Kidney epithelial cell (primary cell): ENCODE results near the gene PCDHGB4. TPM values are rescaled to one million over a fixed set of nuclear protein-coding genes. Genes with fewer than 3 reads are reported as not detected.
"Not testable (repeated sequence)": the region's sequence is repeated elsewhere in the genome, so short reads cannot be mapped to it uniquely, and the experiment has no call there.

Experiments used
- DNase-seq: peaks from one replicate; pipeline ENCODE4 v3.0.0-alpha.2; 2010; ENCODE audit warnings: low read depth
- H3K27me3 ChIP-seq: 2 replicates; pipeline ENCODE4 v1.6.0; 2011; ENCODE audit warnings: low read length; ENCODE audit not compliant: control insufficient read depth, insufficient read depth
- H3K36me3 ChIP-seq: 2 replicates; pipeline ENCODE4 v1.5.1; 2011; ENCODE audit warnings: low read length; ENCODE audit not compliant: control insufficient read depth, insufficient read depth
- H3K4me3 ChIP-seq: 2 replicates; pipeline ENCODE4 v1.5.1; 2011; ENCODE audit warnings: low read depth, mild to moderate bottlenecking, control low read depth, low read length
- total RNA-seq: library from RNA; depleted of rRNA; stranded (reverse); fragments of >200 nt; gene quantifications from 2 replicates; pipeline ENCODE4 v1.2.3, GENCODE V29; 2015
- TF ChIP-seq, protein P1 (sequence below): IDR thresholded peaks from 2 replicates; pipeline ENCODE4 v1.5.1; 2011; ENCODE audit warnings: mild to moderate bottlenecking, moderate library complexity, low read length, control low read depth, inconsistent platforms; ENCODE audit not compliant: insufficient read depth, poor library complexity, severe bottlenecking

The PCDHGB4 gene
- total RNA-seq, 1 donor from 2014 or later = 6.4 TPM

DNA sequence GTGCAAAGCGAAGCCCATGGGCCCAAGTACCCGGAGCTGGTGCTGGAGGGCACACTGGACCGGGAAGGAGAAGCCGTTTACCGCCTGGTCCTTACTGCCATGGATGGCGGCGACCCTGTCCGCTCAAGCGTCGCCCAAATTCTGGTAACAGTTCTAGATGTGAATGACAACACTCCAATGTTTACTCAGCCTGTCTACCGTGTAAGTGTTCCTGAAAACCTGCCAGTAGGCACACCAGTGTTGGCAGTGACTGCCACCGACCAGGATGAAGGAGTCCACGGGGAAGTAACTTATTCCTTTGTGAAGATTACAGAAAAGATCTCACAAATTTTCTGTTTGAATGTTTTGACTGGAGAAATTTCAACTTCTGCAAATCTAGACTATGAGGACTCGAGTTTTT lies 12.9 kb upstream of the PCDHGB4 start:
- Histone ChIP-seq H3K27me3 (peaks cover 21% of the 10 kb centered on the region), H3K36me3 (no peaks in the 10 kb centered on the region), H3K4me3 (no peak overlapping the region)
- TF ChIP-seq, protein P1, sequence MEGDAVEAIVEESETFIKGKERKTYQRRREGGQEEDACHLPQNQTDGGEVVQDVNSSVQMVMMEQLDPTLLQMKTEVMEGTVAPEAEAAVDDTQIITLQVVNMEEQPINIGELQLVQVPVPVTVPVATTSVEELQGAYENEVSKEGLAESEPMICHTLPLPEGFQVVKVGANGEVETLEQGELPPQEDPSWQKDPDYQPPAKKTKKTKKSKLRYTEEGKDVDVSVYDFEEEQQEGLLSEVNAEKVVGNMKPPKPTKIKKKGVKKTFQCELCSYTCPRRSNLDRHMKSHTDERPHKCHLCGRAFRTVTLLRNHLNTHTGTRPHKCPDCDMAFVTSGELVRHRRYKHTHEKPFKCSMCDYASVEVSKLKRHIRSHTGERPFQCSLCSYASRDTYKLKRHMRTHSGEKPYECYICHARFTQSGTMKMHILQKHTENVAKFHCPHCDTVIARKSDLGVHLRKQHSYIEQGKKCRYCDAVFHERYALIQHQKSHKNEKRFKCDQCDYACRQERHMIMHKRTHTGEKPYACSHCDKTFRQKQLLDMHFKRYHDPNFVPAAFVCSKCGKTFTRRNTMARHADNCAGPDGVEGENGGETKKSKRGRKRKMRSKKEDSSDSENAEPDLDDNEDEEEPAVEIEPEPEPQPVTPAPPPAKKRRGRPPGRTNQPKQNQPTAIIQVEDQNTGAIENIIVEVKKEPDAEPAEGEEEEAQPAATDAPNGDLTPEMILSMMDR = no peak
- DNase-seq = no peak

DNA sequence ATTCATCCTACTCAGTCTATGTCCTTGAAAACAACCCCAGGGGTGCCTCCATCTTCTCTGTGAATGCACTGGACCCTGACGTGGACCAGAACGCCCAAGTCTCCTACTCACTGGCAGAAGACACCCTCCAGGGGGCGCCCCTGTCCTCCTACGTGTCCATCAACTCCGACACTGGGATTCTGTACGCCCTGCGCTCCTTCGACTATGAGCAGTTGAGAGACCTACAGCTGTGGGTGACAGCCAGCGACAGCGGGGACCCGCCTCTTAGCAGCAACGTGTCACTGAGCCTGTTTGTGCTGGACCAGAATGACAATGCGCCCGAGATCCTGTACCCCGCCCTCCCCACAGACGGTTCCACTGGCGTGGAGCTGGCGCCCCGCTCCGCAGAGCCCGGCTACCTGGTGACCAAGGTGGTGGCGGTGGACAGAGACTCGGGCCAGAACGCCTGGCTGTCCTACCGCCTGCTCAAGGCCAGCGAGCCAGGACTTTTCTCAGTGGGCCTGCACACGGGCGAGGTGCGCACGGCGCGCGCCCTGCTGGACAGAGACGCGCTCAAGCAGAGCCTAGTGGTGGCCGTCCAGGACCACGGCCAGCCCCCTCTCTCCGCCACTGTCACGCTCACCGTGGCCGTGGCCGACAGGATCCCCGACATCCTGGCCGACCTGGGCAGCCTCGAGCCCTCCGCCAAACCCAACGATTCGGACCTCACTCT lies 11.9 kb upstream of the PCDHGB4 start:
- not testable (repeated sequence) for H3K36me3 ChIP-seq, H3K4me3 ChIP-seq, DNase-seq
- H3K27me3 ChIP-seq = peaks cover 20% of the 10 kb centered on the region

DNA sequence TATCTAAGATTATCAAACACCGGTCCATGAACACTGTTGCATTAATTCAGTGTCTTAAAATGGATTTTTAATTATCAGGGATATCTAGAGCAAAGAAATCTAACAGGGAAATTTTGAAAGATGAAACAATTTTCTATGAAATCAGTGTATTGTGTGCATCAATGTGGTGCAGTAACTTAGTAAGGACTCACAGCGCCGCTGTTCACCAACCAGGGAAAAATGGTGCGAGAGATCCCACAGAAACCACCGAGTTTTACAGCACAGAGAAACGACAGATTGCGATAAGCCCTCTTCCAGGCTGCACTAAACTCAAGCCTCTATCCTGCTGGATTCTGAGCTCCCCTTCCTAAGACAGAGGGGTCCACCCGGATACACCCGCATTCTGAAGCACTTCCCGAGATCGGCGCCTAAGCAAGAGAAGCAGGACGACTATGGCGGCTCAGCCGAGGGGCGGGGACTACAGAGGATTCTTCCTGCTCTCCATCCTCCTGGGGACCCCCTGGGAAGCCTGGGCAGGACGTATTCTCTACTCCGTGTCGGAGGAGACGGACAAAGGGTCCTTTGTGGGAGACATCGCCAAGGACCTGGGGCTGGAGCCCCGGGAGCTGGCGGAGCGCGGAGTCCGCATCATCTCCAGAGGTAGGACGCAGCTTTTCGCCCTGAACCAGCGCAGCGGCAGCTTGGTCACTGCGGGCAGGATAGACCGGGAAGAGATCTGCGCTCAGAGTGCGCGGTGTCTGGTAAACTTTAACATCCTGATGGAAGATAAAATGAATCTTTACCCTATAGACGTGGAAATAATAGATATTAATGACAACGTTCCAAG lies 4.8 kb upstream of the PCDHGB4 start, which contains the start of gene PCDHGA7:
PCDHGA7 (plus strand) TSS at position 274 of the 826 bp plus-strand sequence; CDS start at position 432, 158 bp downstream.
- Histone ChIP-seq H3K4me3 (peak within 1 kb of the TSS; percentile 43), H3K36me3 (no peaks in the 10 kb centered on the region), H3K27me3 (peaks cover 9% of the 10 kb centered on the region)
- TF ChIP-seq, protein P1 = peak; percentile 28
- DNase-seq = no peak

DNA sequence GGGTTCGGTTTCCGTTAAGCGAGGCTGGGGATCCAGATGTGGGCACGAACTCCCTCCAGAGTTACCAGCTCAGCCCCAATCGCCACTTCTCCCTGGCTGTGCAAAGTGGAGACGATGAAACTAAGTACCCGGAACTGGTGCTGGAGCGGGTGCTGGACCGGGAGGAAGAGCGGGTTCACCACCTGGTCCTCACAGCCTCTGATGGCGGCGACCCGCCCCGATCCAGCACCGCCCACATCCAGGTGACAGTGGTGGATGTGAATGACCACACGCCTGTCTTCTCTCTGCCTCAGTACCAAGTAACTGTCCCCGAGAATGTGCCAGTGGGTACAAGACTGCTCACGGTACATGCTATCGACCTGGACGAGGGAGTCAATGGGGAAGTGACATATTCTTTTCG lies 4.2 kb upstream of the PCDHGB4 start:
- H3K36me3 ChIP-seq = no peaks in the 10 kb centered on the region
- H3K27me3 ChIP-seq = peaks cover 9% of the 10 kb centered on the region
- no peak for DNase-seq
- H3K4me3 ChIP-seq = no peak overlapping the region
- TF ChIP-seq, protein P1 = no peak

DNA sequence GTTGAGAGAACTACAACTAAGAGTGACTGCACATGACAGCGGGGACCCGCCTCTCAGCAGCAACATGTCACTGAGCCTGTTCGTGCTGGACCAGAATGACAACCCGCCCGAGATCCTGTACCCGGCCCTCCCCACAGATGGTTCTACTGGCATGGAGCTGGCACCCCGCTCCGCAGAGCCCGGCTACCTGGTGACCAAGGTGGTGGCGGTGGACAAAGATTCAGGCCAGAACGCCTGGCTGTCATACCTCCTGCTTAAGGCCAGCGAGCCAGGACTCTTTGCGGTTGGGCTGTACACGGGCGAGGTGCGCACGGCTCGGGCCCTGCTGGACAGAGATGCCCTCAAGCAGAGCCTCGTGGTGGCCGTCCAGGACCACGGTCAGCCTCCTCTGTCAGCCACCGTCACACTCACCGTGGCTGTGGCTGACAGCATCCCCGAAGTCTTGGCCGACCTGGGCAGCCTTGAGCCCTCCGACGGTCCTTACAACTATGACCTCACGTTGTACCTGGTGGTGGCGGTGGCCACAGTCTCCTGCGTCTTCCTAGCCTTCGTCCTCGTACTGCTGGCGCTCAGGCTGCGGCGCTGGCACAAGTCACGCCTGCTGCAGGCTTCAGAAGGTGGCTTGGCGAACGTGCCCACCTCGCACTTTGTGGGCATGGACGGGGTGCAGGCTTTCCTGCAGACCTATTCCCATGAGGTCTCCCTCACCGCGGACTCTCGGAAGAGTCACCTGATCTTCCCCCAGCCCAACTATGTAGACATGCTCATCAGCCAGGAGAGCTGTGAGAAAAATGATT lies 2.8 kb upstream of the PCDHGB4 start:
- TF ChIP-seq, protein P1 = no peak
- Histone ChIP-seq H3K4me3 (no peak overlapping the region), H3K36me3 (no peaks in the 10 kb centered on the region), H3K27me3 (peaks cover 16% of the 10 kb centered on the region)
- no peak for DNase-seq

DNA sequence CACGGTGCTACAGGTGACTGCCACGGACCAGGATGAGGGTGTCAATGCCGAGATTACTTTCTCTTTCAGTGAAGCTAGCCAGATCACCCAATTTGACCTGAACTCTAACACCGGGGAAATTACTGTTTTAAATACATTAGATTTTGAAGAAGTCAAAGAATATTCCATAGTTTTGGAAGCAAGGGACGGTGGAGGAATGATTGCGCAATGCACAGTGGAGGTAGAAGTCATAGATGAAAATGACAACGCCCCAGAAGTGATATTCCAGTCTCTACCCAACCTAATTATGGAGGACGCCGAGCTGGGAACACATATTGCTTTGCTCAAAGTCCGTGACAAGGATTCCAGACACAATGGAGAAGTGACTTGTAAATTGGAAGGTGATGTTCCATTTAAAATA lies 1.2 kb downstream of the PCDHGB4 start:
- no peaks in the 10 kb centered on the region for H3K36me3 ChIP-seq
- TF ChIP-seq, protein P1 = no peak
- peaks cover 15% of the 10 kb centered on the region for H3K27me3 ChIP-seq
- no peak for DNase-seq
- H3K4me3 ChIP-seq = no peak overlapping the region
